T-helper 1 cell treated with Interleukin-12 subunit alpha and Interleukin-12 subunit beta and Interleukin-4 antibody, amounts not matched to agents 30 ng/mL and 1 ng/mL, for 36 hours (primary cell): ENCODE data around the gene MLX. TPM values are rescaled to one million over a fixed set of nuclear protein-coding genes. Genes with fewer than 3 reads are reported as not detected.
"Not testable (repeated sequence)": the region's sequence is repeated elsewhere in the genome, so short reads cannot be mapped to it uniquely, and the experiment has no call there.

Experiments used
- intact Hi-C: fragments of 100-400 bp; cut with micrococcal nuclease; formaldehyde crosslinking; loops from one replicate; pipeline ENCODE4 v1.15.1; 2024
- total RNA-seq: library from RNA; stranded (reverse); gene quantifications from 2 replicates; pipeline ENCODE4 v1.2.3, GENCODE V29; 2022

The MLX gene
- total RNA-seq, 1 donor from 2014 or later = 72.9 TPM

- intact Hi-C loops = loop anchor here (1.0 to 5.0 kb wide), 5 partner anchors 41 to 519 kb away; partner anchors contain the start of genes DNAJC7, KCNH4, PLEKHH3 and PSMC3IP
These were observed 30.9 kb upstream of the MLX start, which contains the start of gene NAGLU for GRCh38 chr17:42536048-42536371. NAGLU (plus strand) TSS chr17:42536241; CDS start chr17:42536273, 32 bp downstream.

GRCh38 chr17:42536372-42537155 is 30.3 kb upstream of the MLX start:
- intact Hi-C loops = loop anchor here (1.0 to 5.0 kb wide), 5 partner anchors 41 to 520 kb away; partner anchors contain the start of genes DNAJC7, KCNH4, PLEKHH3 and PSMC3IP

GRCh38 chr17:42537156-42537805 is 29.6 kb upstream of the MLX start:
- intact Hi-C loops = loop anchor here (2.0 to 5.0 kb wide), 4 partner anchors 72 to 520 kb away; partner anchors contain the start of genes DNAJC7, KCNH4, PLEKHH3 and RETREG3

- intact Hi-C loops = loop anchor here (2.0 to 5.0 kb wide), 4 partner anchors 71 to 521 kb away; partner anchors contain the start of genes DNAJC7, KCNH4, PLEKHH3 and RETREG3
These were observed 29.0 kb upstream of the MLX start for GRCh38 chr17:42537826-42538451.

- intact Hi-C loops = loop anchor here (5.0 kb wide), 2 partner anchors 139 to 356 kb away; partner anchors contain the start of genes KCNH4 and PLEKHH3
These were observed 28.4 kb upstream of the MLX start for GRCh38 chr17:42538482-42538881.

GRCh38 chr17:42540558-42540957 is 26.3 kb upstream of the MLX start:
- intact Hi-C loops = not testable (repeated sequence)

- intact Hi-C loops = no loop called here
These were observed 25.7 kb upstream of the MLX start for GRCh38 chr17:42541041-42541833.

- intact Hi-C loops = no loop called here
These were observed 23.5 kb upstream of the MLX start for GRCh38 chr17:42543190-42544079.

- intact Hi-C loops = no loop called here
These were observed 22.0 kb upstream of the MLX start for GRCh38 chr17:42544874-42545283.

- intact Hi-C loops = not testable (repeated sequence)
These were observed 21.0 kb upstream of the MLX start for GRCh38 chr17:42545755-42546505.

GRCh38 chr17:42547001-42547461 is 19.9 kb upstream of the MLX start:
- intact Hi-C loops = no loop called here

GRCh38 chr17:42547698-42548069 is 19.2 kb upstream of the MLX start:
- intact Hi-C loops = no loop called here

GRCh38 chr17:42548070-42548837 is 18.6 kb upstream of the MLX start:
- intact Hi-C loops = no loop called here

- intact Hi-C loops = no loop called here
These were observed 17.7 kb upstream of the MLX start for GRCh38 chr17:42548993-42549755.

- intact Hi-C loops = not testable (repeated sequence)
These were observed 14.2 kb upstream of the MLX start, which contains the start of gene HSD17B1 for GRCh38 chr17:42552736-42553135. HSD17B1 (plus strand) TSS chr17:42552923; CDS start chr17:42552934, 11 bp downstream.

GRCh38 chr17:42553161-42553818 is 13.6 kb upstream of the MLX start:
- intact Hi-C loops = no loop called here

GRCh38 chr17:42553866-42554249 is 13.0 kb upstream of the MLX start:
- intact Hi-C loops = loop anchor here (1.0 kb wide), 1 partner anchor 8 kb away; the partner anchor contains the start of gene COASY
